Naive thymus-derived CD8-positive, alpha-beta T cell (primary cell): ENCODE data around the gene GFER. TPM values are rescaled to one million over a fixed set of nuclear protein-coding genes. Genes with fewer than 3 reads are reported as not detected.

ENCODE experiments used
- ATAC-seq, 2 donors: fragments of 150-1000 bp; cut with Tn5 transposase in 1 of 2; sonication (Bioruptor Pico), chemical (Tn5 transposase) in 1 of 2; 1 replicate in 1 of 2; 2 replicates in 1 of 2; pipeline ENCODE4 v1.10.0; 2021; ENCODE audit warnings: mild to moderate bottlenecking in 2 of 2, moderate library complexity in 2 of 2
- POLR2A ChIA-PET: fragments of 350-600 bp; sonication (Branson Sonifier 250); formaldehyde crosslinking; loops from one replicate; lab custom pipeline; 2021; ENCODE audit warnings: antibody characterized with exemption; lab: Charles Lee
- DNase-seq, 10 donors: peaks; one replicate each; pipeline versions ENCODE4 v3.0.0 to v3.0.0-alpha.2; 2020 to 2022
- H3K27ac Mint-ChIP-seq, 10 donors: one replicate each; pipeline ENCODE4 v1.8.0; 2020 to 2022; ENCODE audit warnings: mild to moderate bottlenecking in 10 of 10, mixed read lengths in 10 of 10, moderate library complexity in 4 of 10, inconsistent platforms in 1 of 10
- H3K27me3 Mint-ChIP-seq, 5 donors: one replicate each; pipeline ENCODE4 v1.8.0; 2021 to 2022; ENCODE audit warnings: mixed read lengths in 5 of 5
- H3K36me3 Mint-ChIP-seq, 3 donors: one replicate each; pipeline ENCODE4 v1.8.0; 2020 to 2022; ENCODE audit warnings: mixed read lengths in 3 of 3, mild to moderate bottlenecking in 2 of 3, inconsistent platforms in 1 of 3
- H3K4me1 Mint-ChIP-seq, 4 donors: one replicate each; pipeline ENCODE4 v1.8.0; 2021 to 2022; ENCODE audit warnings: mixed read lengths in 4 of 4
- H3K4me3 Mint-ChIP-seq, 10 donors: one replicate each; pipeline ENCODE4 v1.8.0; 2020 to 2022; ENCODE audit warnings: mild to moderate bottlenecking in 10 of 10, mixed read lengths in 10 of 10, moderate library complexity in 6 of 10, inconsistent platforms in 1 of 10
- H3K9me3 Mint-ChIP-seq, 9 donors: one replicate each; pipeline ENCODE4 v1.8.0; 2020 to 2022; ENCODE audit warnings: mixed read lengths in 9 of 9, mild to moderate bottlenecking in 3 of 9, inconsistent platforms in 1 of 9, moderate library complexity in 1 of 9
- polyA plus RNA-seq, 3 donors: library from polyadenylated mRNA; unstranded; fragments of 300-500 nt; fragmentation: Illumina TruSeq; gene quantifications; one replicate each; pipeline ENCODE4 v1.2.3, GENCODE V29; 2021
- total RNA-seq, 8 experiments: library from RNA in 2 of 8; stranded (reverse) in 2 of 8; gene quantifications; one replicate each; pipeline ENCODE4 v1.2.3 and lab custom pipeline; 2021 to 2026

GFER gene
- total and polyA plus RNA-seq, 5 experiments from 2014 or later: 15.9 to 30.0 (median 22.3) TPM

GRCh38 chr16:1978476-1979120 lies 5.4 kb upstream of the GFER start:
- ATAC-seq (no peak), DNase-seq (no peak)
- POLR2A ChIA-PET: interaction anchor here (1.0 to 2.5 kb wide), 2 partner anchors 9 to 14 kb away, joined by 3 to 10 read pairs; partner anchors contain the start of gene RPS2

GRCh38 chr16:1979271-1980029 lies 4.5 kb upstream of the GFER start:
- no peak overlapping the region for H3K4me3 Mint-ChIP-seq
- peaks cover 6 to 10% (median 7%) of the 10 kb centered on the region in 4 donors for H3K4me1 Mint-ChIP-seq
- H3K27ac Mint-ChIP-seq: no peak overlapping the region
- POLR2A ChIA-PET: interaction anchor here (0.5 to 7.3 kb wide), 4 partner anchors 8 to 986 kb away, joined by 4 to 89 read pairs (median 26); partner anchors contain the start of genes NDUFB10, RPS2 and TBL3
- H3K9me3 Mint-ChIP-seq: no peaks in the 10 kb centered on the region
- peaks cover 1 to 33% (median 4%) of the 10 kb centered on the region in 5 donors for H3K27me3 Mint-ChIP-seq
- DNase-seq: no peak
- H3K36me3 Mint-ChIP-seq: peaks cover 0 to 45% (median 18%) of the 10 kb centered on the region in 3 donors
- ATAC-seq: no peak

More at GRCh38 chr16:1978476-1979120, 5.4 kb upstream of the GFER start:
- Mint-ChIP-seq H3K4me3 (no peak overlapping the region), H3K36me3 (peaks cover 0 to 48% (median 19%) of the 10 kb centered on the region in 3 donors), H3K27me3 (peaks cover 1 to 33% (median 4%) of the 10 kb centered on the region in 5 donors), H3K9me3 (no peaks in the 10 kb centered on the region), H3K4me1 (peaks cover 6 to 10% (median 8%) of the 10 kb centered on the region in 4 donors), H3K27ac (no peak overlapping the region)

GRCh38 chr16:1980030-1980769 lies 3.8 kb upstream of the GFER start:
- H3K36me3 Mint-ChIP-seq: peaks cover 0 to 39% (median 12%) of the 10 kb centered on the region in 3 donors
- H3K4me1 Mint-ChIP-seq: peaks cover 5 to 17% (median 13%) of the 10 kb centered on the region in 4 donors
- H3K27me3 Mint-ChIP-seq: peaks cover 1 to 33% (median 4%) of the 10 kb centered on the region in 5 donors
- no peaks in the 10 kb centered on the region for H3K9me3 Mint-ChIP-seq
- peak overlapping the region in 1 of 10 donors; percentile 4 for H3K4me3 Mint-ChIP-seq
- DNase-seq (no peak), ATAC-seq (no peak)
- H3K27ac Mint-ChIP-seq: no peak overlapping the region
- POLR2A ChIA-PET: interaction anchor here (0.5 to 7.3 kb wide), 4 partner anchors 9 to 985 kb away, joined by 3 to 89 read pairs (median 24); partner anchors contain the start of genes NDUFB10, RPS2 and TBL3

- ATAC-seq (no peak), DNase-seq (no peak)
- Mint-ChIP-seq H3K4me1 (peaks cover 5 to 19% (median 15%) of the 10 kb centered on the region in 4 donors), H3K36me3 (peaks cover 0 to 36% (median 9%) of the 10 kb centered on the region in 3 donors), H3K9me3 (no peaks in the 10 kb centered on the region), H3K27me3 (peaks cover 1 to 32% (median 4%) of the 10 kb centered on the region in 5 donors), H3K27ac (no peak overlapping the region), H3K4me3 (peak overlapping the region in 1 of 10 donors; percentile 4)
- POLR2A ChIA-PET: interaction anchor here (0.6 to 7.3 kb wide), 3 partner anchors 10 to 103 kb away, joined by 3 to 89 read pairs (median 43); partner anchors contain the start of genes NDUFB10, RPS2 and TBL3
Observed at GRCh38 chr16:1980770-1981087, 3.3 kb upstream of the GFER start.

- no peak for ATAC-seq
Observed at GRCh38 chr16:1981398-1981836, 2.6 kb upstream of the GFER start, which contains the start of gene NOXO1. TSS of gene NOXO1 (minus strand) at chr16:1981469. CDS start at chr16:1981179, 290 bp downstream.

GRCh38 chr16:1982013-1982433 lies 2.0 kb upstream of the GFER start:
- DNase-seq (no peak), ATAC-seq (no peak)
- H3K4me3 Mint-ChIP-seq: peak overlapping the region in 5 of 10 donors; percentile 66 to 79 (median 76)
- H3K36me3 Mint-ChIP-seq: peaks cover 0 to 36% (median 8%) of the 10 kb centered on the region in 3 donors
- POLR2A ChIA-PET: interaction anchor here (0.9 to 7.3 kb wide), 5 partner anchors 8 to 173 kb away, joined by 4 to 89 read pairs (median 7); partner anchors contain the start of genes NDUFB10, RPS2, TBL3 and TRAF7
- H3K27ac Mint-ChIP-seq: no peak overlapping the region
- H3K27me3 Mint-ChIP-seq: peaks cover 1 to 32% (median 10%) of the 10 kb centered on the region in 5 donors
- H3K4me1 Mint-ChIP-seq: peaks cover 5 to 19% (median 15%) of the 10 kb centered on the region in 4 donors
- no peaks in the 10 kb centered on the region for H3K9me3 Mint-ChIP-seq

More at GRCh38 chr16:1981398-1981836, 2.6 kb upstream of the GFER start, which contains the start of gene NOXO1:
- Mint-ChIP-seq H3K27ac (peak within 1 kb of the TSS in 1 of 10 donors; percentile 73), H3K9me3 (no peaks in the 10 kb centered on the region), H3K4me3 (peak within 1 kb of the TSS in 7 of 10 donors; percentile 22 to 79 (median 73)), H3K27me3 (peaks cover 1 to 28% (median 4%) of the 10 kb centered on the region in 5 donors), H3K36me3 (peaks cover 0 to 36% (median 5%) of the 10 kb centered on the region in 3 donors), H3K4me1 (peaks cover 5 to 19% (median 15%) of the 10 kb centered on the region in 4 donors)
- POLR2A ChIA-PET: interaction anchor here (1.0 to 7.3 kb wide), 3 partner anchors 10 to 28 kb away, joined by 4 to 89 read pairs (median 43); partner anchors contain the start of genes NDUFB10, RPS2, TBL3 and ZNF598
- DNase-seq: no peak

- DNase-seq: no peak
- ATAC-seq: no peak
- no peaks in the 10 kb centered on the region for H3K9me3 Mint-ChIP-seq
- POLR2A ChIA-PET: interaction anchor here (0.7 to 7.3 kb wide), 8 partner anchors 10 to 178 kb away, joined by 3 to 89 read pairs (median 5); partner anchors contain the start of genes NDUFB10, RPS2, TBL3 and TRAF7
- H3K27me3 Mint-ChIP-seq: peaks cover 1 to 37% (median 10%) of the 10 kb centered on the region in 5 donors
- peaks cover 0 to 30% (median 10%) of the 10 kb centered on the region in 3 donors for H3K36me3 Mint-ChIP-seq
- H3K4me1 Mint-ChIP-seq: peaks cover 5 to 19% (median 15%) of the 10 kb centered on the region in 4 donors
- H3K4me3 Mint-ChIP-seq: peak overlapping the region; percentile 73 to 89 (median 79)
- peak overlapping the region in 9 of 10 donors; percentile 10 to 81 (median 67) for H3K27ac Mint-ChIP-seq
Observed at GRCh38 chr16:1982991-1983543, 926 bp upstream of the GFER start.

GRCh38 chr16:1984347-1985225 lies 593 bp downstream of the GFER start:
- DNase-seq: no peak
- Mint-ChIP-seq H3K27ac (peak overlapping the region in 7 of 10 donors; percentile 51 to 82 (median 64)), H3K27me3 (peaks cover 3 to 43% (median 13%) of the 10 kb centered on the region in 5 donors), H3K4me1 (peaks cover 9 to 30% (median 20%) of the 10 kb centered on the region in 4 donors), H3K4me3 (peak overlapping the region; percentile 70 to 88 (median 77)), H3K36me3 (peaks cover 0 to 21% (median 7%) of the 10 kb centered on the region in 3 donors), H3K9me3 (no peaks in the 10 kb centered on the region)
- POLR2A ChIA-PET: interaction anchor here (0.8 to 7.3 kb wide), 9 partner anchors 9 to 268 kb away, joined by 3 to 89 read pairs (median 3); partner anchors contain the start of genes MLST8, NDUFB10, RPS2 and TBL3
- ATAC-seq: peak; percentile 48 to 54

- Mint-ChIP-seq H3K4me3 (peak overlapping the region; percentile 70 to 88 (median 77)), H3K4me1 (peaks cover 9 to 33% (median 20%) of the 10 kb centered on the region in 4 donors), H3K27me3 (peaks cover 3 to 40% (median 13%) of the 10 kb centered on the region in 5 donors), H3K27ac (peak overlapping the region in 3 of 10 donors; percentile 24 to 64 (median 38)), H3K36me3 (peaks cover 0 to 19% (median 7%) of the 10 kb centered on the region in 3 donors), H3K9me3 (no peaks in the 10 kb centered on the region)
- POLR2A ChIA-PET: interaction anchor here (0.8 to 7.3 kb wide), 4 partner anchors 14 to 220 kb away, joined by 3 to 89 read pairs (median 24); partner anchors contain the start of genes MLST8, NDUFB10, RPS2 and TBL3
- ATAC-seq: no peak
- no peak for DNase-seq
Observed at GRCh38 chr16:1985466-1986150, 1.6 kb downstream of the GFER start.
